Erythroblast (primary cell): ENCODE results near the gene NF1.
"Not testable (repeated sequence)": the region's sequence is repeated elsewhere in the genome, so short reads cannot be mapped to it uniquely, and the experiment has no call there.

Experiments used
- DNase-seq, 2 experiments: peaks; one replicate each; lab custom pipeline; 2025; lab: John Stamatoyannopoulos, UW
- GATA1 ChIP-seq: IDR thresholded peaks from 2 replicates; pipeline ENCODE4 v1.6.1; 2011; ENCODE audit warnings: low read depth, mild to moderate bottlenecking, control low read depth, low read length, moderate library complexity
- POLR2A ChIP-seq: IDR thresholded peaks from 2 replicates; pipeline ENCODE4 v1.6.1; 2011; ENCODE audit warnings: mild to moderate bottlenecking, low read length

The NF1 gene

GRCh38 chr17:31254654-31255053, 159.9 kb downstream of the NF1 start:
- TF ChIP-seq POLR2A (no peak), GATA1 (no peak)
- no peak for DNase-seq

- TF ChIP-seq GATA1 (no peak), POLR2A (no peak)
- no peak for DNase-seq
Observed at GRCh38 chr17:31256936-31257335, 162.2 kb downstream of the NF1 start.

- TF ChIP-seq POLR2A = no peak
- no peak for TF ChIP-seq GATA1
Observed at GRCh38 chr17:31260151-31260550, 165.4 kb downstream of the NF1 start.

GRCh38 chr17:31261601-31262000, 166.8 kb downstream of the NF1 start:
- DNase-seq = no peak
- no peak for TF ChIP-seq POLR2A
- TF ChIP-seq GATA1 = no peak

More at GRCh38 chr17:31260151-31260550, 165.4 kb downstream of the NF1 start:
- no peak for DNase-seq

GRCh38 chr17:31262923-31263322, 168.1 kb downstream of the NF1 start:
- not testable (repeated sequence) for DNase-seq

GRCh38 chr17:31266042-31266441, 171.3 kb downstream of the NF1 start:
- no peak for DNase-seq
- TF ChIP-seq POLR2A (no peak), GATA1 (no peak)

GRCh38 chr17:31269036-31269577, 174.3 kb downstream of the NF1 start:
- TF ChIP-seq GATA1 (no peak), POLR2A (no peak)
- no peak for DNase-seq

- TF ChIP-seq POLR2A (no peak), GATA1 (no peak)
- DNase-seq = no peak
Observed at GRCh38 chr17:31269578-31269983, 174.8 kb downstream of the NF1 start.

GRCh38 chr17:31272236-31272635, 177.5 kb downstream of the NF1 start:
- TF ChIP-seq GATA1 (no peak), POLR2A (no peak)
- DNase-seq = no peak

GRCh38 chr17:31272803-31273202, 178.0 kb downstream of the NF1 start:
- no peak for DNase-seq
- no peak for TF ChIP-seq POLR2A
- no peak for TF ChIP-seq GATA1

GRCh38 chr17:31273516-31273915, 178.7 kb downstream of the NF1 start:
- TF ChIP-seq GATA1 (no peak), POLR2A (no peak)
- no peak for DNase-seq

GRCh38 chr17:31274252-31274651, 179.5 kb downstream of the NF1 start:
- TF ChIP-seq POLR2A (no peak), GATA1 (no peak)

GRCh38 chr17:31275116-31275515, 180.3 kb downstream of the NF1 start:
- peak; percentile 11 to 14 for DNase-seq
- TF ChIP-seq GATA1 = no peak
- no peak for TF ChIP-seq POLR2A

More at GRCh38 chr17:31274252-31274651, 179.5 kb downstream of the NF1 start:
- DNase-seq = no peak

- DNase-seq = no peak
- no peak for TF ChIP-seq GATA1
- TF ChIP-seq POLR2A = no peak
Observed at GRCh38 chr17:31279401-31279800, 184.6 kb downstream of the NF1 start.

- no peak for DNase-seq
- TF ChIP-seq POLR2A = no peak
- no peak for TF ChIP-seq GATA1
Observed at GRCh38 chr17:31281061-31281460, 186.3 kb downstream of the NF1 start.
